ENCODE measurements around the gene SEMA3G.

DNA sequence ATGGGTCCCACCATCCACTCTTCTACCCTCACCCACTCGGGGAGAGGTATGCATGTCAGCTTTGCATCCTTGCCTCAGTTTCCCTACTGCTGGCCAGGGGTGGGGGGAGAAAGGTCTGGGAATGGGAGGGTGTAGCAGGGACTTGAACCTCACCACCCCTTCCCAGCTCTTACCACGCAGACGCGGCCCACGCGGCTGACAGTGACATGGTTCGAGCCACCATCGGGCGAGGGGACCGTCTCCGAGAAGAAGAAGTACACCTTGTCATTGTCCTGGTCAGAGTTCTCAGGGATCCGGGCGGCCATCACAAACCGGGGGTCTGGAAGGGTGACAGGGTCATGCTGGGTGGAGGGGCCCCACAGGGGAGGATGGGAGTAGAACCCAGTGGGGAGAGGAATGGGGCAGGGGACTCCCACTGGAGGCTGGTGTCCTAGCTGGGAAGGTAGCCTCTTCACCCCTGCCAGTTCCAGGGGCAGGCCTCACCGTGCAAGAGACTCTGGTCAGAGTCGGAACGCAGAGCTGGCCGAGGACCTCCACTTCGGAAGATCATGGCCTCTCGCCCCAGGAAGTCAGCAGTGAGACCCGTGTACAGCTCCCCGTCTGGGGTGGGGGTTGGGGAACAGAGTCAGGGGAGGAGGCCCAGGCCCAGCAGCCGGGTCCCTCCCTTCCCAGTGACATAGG lies 3.7 kb downstream of the SEMA3G start:
- TF ChIP-seq, protein P1, sequence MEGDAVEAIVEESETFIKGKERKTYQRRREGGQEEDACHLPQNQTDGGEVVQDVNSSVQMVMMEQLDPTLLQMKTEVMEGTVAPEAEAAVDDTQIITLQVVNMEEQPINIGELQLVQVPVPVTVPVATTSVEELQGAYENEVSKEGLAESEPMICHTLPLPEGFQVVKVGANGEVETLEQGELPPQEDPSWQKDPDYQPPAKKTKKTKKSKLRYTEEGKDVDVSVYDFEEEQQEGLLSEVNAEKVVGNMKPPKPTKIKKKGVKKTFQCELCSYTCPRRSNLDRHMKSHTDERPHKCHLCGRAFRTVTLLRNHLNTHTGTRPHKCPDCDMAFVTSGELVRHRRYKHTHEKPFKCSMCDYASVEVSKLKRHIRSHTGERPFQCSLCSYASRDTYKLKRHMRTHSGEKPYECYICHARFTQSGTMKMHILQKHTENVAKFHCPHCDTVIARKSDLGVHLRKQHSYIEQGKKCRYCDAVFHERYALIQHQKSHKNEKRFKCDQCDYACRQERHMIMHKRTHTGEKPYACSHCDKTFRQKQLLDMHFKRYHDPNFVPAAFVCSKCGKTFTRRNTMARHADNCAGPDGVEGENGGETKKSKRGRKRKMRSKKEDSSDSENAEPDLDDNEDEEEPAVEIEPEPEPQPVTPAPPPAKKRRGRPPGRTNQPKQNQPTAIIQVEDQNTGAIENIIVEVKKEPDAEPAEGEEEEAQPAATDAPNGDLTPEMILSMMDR (IDR thresholded peaks at IDR 0.05; ENCODE audit: low read depth, low read length, poor library complexity, severe bottlenecking), result no peak
- TF ChIP-seq EZH2phosphoT487 (IDR thresholded peaks at IDR 0.05; ENCODE audit: borderline replicate concordance, low read length), result no peak
